Activated naive CD4-positive, alpha-beta T cell (primary cell): ENCODE results near the gene KRABD2.
A peak's percentile ranks its signal among the peaks of the same experiment; 100 is the strongest.
"Not testable (repeated sequence)": the region's sequence is repeated elsewhere in the genome, so short reads cannot be mapped to it uniquely, and the experiment has no call there.

Source experiments
- DNase-seq, 4 experiments: peaks; one replicate each; lab custom pipeline; 2025; lab: John Stamatoyannopoulos, UW

Gene KRABD2

DNA sequence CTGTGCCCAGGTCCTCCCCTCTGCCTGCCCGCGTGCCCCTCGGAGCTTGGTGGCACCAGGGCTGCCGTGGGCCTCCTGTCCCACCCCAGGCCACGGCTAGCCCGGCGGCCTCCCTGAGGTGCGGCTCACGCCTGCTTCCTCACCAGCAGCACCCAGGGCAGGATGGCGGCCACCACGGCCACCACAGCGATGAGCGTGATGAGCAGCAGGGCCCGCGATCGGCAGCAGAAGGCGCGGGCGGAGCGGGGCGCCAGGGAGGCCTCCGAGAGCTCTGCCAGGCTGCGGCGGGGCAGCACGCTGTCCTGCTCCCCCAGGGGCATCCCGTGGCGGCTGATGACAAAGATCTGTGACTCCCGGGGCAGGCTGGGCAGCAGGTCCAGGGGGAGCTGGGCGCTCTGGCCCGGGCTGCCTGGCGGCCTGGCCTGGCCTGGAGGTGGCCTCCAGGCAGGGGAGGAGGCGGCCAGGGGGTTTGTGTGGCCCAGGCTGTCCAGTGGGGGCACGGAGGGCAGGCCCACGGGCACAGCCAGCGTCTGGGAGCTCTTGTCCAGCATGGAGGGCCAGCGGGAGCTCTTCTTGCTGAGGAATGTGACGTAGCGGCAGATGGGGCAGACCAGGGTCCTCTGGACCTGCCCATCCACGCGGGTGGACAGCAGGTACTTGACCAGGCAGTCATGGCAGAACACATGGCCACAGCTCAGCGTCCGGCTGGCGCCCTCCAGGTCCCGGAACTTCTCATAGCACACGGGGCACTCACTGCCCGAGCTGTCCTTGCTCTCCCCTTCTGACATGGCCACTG is 16.4 kb upstream of the KRABD2 start:
- DNase-seq: no peak

- no peak for DNase-seq
Observed at GRCh38 chr17:8392274-8392673, 15.8 kb upstream of the KRABD2 start.

GRCh38 chr17:8391711-8392110 is 15.2 kb upstream of the KRABD2 start:
- no peak for DNase-seq

DNA sequence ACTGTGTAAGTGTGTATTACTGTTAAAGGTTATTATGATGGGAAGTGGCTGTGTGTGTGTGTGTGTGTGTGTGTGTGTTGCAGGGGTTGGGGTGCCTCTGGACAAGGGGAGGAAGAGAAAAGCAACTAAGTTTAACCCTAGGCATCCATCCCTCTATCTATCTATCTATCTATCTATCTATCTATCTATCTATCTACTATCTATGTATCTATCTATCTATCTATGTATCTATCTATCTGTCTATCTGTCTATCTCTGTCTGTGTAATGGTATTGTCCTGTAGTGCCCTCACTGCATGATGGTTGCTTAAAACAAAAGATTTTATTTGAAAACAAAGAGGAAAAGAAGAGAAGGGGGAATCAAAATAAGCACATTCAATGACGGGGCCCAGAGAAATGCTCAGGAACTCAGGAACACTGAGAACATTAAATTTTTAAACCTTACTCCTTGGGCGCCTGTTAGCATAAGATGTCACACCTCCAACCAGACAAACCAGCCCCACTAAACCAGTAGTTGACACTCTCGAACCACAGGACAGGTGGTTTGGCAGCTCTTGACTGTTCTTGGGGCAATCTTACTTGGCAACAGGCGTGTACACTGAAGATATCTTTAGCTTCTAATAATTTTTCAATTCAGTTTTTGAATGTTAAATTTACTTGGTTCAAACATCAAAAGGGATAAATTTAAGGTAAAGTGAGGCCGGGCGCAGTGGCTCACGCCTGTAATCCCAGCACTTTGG is 11.6 kb upstream of the KRABD2 start:
- DNase-seq: no peak

DNA sequence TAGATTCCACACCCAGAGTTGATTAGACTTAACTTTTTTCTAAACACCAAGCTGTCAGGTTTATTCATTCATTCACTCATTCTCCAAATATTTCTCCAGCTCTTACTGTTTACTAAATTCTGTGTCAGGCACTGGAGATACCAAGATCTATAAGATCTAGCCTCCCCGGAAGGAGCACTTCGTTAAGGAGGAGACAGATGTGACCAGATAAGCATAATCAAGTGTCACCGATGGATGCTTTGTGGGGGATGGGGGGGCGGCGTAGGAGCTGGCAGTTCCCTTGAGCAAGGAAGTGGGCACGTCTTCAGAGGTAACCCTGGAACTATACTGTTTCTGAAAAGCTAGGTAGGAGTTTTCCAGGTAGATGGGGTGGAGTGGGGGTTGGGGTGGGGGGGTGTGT is 10.3 kb upstream of the KRABD2 start:
- no peak for DNase-seq

DNA sequence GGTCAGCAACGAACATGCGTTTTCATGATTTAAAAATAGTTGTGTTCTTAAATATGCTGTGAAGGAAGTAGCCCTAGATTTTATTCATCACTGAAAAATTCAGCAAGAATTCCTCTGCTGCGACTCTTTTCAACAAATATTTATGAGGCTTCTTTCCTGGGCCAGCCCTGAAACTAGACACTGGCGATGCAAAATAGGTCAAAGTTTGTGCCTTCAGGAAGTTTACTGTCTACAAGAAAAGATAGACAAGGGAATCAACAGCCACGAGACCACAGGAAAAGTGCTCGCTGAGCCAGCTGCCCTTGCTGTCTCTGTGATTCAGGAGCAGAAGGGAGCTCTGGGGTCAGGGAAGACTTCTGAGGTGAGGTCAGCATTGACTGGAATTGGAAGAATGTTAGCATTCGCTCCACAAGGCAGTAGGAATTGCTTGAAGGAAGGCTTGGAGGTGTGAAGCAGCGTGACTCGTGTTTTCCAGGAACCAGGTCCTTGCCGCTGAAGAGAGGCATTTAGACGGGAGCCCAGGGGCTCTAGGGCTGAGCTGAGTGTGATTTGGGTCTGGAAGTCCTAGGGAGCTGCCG is 8.4 kb upstream of the KRABD2 start:
- no peak for DNase-seq

GRCh38 chr17:8383143-8383822 is 6.8 kb upstream of the KRABD2 start, which contains the start of gene RPL26:
TSS of gene RPL26 (minus strand) at chr17:8383193. CDS start at chr17:8382310, 883 bp downstream.
- DNase-seq: peak; percentile 85 to 91 (median 88)

DNA sequence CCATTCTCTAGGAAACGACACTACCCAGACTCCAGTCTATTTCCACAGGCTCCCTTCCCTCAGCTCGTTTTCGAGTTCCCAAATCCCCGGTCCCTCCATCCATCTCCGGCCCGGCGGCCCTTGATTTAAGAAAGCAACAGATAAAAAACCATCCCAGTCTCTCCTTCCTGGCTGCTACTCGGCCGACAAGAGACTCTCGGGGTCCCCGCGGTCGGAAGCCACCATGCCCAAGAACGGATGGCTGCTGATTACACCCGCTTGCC is 6.3 kb upstream of the KRABD2 start:
- no peak for DNase-seq

DNA sequence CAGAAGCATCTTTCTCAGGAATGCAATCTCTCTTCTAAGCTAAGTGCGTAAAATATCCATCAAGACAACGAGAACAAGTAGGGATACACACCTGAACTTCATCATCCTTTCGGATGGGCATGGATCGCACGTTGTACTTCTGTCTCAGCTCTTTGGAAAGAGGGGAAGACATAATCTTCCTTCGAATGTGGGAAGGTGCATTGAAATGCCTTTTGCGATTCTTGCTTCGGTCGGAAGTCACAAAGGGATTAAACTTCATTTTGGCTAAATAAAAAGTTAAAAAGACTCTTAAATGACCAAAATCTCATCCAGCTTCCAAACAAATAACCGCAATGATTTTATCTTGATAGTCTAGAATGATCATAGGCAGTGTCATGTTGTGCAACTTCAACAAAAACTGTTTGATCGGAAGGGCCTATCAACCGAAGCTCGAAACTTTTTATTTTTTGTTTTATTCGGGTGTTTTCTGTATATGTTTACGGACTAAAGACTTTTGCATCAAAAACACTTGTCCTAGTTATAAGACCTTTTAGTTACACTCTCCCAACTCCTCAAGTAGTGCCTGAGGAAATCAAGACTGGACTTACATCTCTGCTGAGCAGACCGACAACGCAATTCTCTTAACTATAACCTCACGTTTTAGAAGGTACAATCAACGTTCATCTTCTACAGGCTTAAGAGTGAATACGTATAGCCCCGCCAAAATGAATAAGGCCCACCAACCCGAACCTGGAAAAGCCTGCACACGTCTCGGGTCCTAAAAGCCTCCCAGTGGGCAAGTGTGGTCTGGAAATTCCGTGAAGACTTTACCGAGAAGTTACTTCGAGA is 5.8 kb upstream of the KRABD2 start:
- no peak for DNase-seq

GRCh38 chr17:8380049-8380448 is 3.5 kb upstream of the KRABD2 start:
- no peak for DNase-seq

GRCh38 chr17:8378117-8378516 is 1.6 kb upstream of the KRABD2 start:
- DNase-seq: not testable (repeated sequence)

GRCh38 chr17:8377422-8377821 is 918 bp upstream of the KRABD2 start:
- DNase-seq: no peak

GRCh38 chr17:8375738-8376259 is 705 bp downstream of the KRABD2 start:
- no peak for DNase-seq

DNA sequence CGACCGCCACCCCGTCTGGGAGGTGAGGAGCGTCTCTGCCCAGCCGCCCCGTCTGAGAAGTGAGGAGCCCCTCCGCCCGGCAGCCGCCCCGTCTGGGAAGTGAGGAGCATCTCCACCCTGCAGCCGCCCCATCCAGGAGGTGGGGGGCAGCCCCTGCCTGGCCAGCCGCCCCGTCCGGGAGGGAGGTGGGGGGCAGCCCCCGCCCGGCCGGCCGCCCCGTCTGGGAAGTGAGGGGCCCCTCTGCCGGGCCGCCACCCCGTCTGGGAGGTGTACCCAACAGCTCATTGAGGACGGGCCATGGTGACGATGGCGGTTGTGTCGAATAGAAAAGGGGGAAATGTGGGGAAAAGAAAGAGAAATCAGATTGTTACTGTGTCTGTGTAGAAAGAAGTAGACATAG is 2.6 kb downstream of the KRABD2 start:
- not testable (repeated sequence) for DNase-seq

DNA sequence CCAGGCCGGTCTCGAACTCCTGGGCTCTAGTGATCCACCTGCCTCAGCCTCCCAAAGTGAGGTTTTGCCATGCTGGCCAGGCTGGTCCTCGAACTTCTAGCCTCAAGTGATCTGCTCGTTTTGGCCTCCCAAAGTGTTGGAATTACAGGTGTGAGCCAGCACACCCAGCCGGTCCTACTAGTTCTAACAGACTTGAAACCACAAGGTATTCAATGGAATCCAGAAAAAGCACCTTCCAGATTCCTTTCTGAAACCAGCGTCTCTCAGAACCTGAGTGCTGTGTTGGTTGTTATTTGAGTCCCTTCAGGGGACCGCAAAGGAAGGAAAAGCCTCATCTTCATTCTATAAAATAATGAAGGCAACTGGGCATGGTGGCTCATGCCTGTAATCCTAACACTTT is 4.1 kb downstream of the KRABD2 start:
- DNase-seq: no peak

GRCh38 chr17:8371786-8372185 is 4.7 kb downstream of the KRABD2 start:
- DNase-seq: no peak

DNA sequence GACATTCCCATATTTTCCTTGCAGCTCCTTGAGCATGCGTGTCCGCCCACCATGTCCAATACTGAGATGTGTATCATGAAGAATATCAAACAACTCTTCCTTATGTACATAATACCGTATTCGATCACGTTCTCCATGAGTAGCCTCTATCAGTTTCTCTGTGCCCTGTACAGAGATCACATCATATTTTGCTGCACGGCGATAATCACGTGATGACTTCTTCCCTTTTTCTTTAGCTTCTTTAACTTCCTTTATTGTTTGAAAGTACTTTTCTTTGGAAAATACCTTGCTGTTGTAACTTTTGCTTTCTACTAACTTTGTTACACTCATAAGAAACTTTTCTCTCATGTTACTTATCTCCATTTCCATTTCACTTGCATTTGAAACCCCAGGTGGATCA is 6.6 kb downstream of the KRABD2 start:
- no peak for DNase-seq

- no peak for DNase-seq
Observed at GRCh38 chr17:8368193-8368592, 8.3 kb downstream of the KRABD2 start.

DNA sequence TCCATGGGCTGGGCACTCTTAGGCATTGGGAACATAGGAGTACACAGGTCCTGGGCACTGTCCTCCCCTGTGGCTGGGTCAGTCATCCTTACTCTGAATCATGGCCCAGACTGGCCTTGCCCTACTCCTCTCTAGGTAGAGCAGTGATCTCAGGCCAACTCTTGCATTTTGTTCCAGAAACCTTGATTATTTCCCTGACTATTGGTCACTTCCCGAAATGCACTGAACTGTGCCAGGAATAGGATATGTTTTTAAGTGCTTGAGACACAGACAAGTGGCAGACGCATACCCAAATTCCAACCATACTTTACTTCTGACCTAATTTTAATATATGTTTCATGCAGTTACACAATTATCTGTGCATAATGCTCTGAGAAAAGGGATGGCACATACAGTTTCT is 10.3 kb downstream of the KRABD2 start:
- no peak for DNase-seq

- DNase-seq: no peak
Observed at GRCh38 chr17:8365143-8365542, 11.4 kb downstream of the KRABD2 start.

DNA sequence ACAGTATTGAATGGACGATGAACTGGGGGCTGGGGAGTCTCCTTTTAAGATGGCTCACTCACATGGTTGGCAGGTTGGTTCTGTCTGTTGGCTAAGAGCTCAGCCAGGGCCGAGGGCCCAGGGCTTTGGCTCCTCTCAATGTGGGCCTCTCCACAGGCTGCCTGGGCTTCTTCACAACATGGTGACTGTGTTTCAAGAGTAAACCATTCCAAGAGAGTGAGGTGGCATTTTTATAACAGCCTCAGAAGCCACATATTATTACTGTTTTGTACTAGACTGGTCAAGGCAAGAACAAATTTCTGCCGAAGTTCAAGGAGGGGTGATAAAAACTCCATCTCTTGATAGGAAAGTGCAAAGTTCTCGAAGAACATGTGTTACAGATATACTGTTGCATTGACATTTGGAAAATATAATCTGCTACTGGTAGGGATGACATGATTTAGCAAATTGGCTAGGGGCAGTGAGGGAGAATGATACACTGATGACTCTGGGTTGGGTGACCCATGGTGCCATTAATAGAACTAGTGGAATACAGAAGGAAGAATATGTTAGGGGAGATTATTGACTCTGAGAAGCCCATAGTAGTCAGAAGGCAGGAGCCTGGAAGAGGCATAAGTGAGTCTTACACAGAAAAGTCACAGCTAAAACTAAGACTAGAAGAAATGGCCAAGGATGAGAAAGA is 13.7 kb downstream of the KRABD2 start:
- no peak for DNase-seq
